Body of pancreas (tissue), 4 donors: ENCODE data around the gene GARRE1.

Experiments used
- CTCF ChIP-seq, 7 experiments: fragments of 450-650 bp in 4 of 7; fragments of 200-600 bp in 3 of 7; sonication (generic) in 3 of 7; IDR thresholded peaks; one replicate each; pipeline ENCODE4 v1.5.1; 2016 to 2019; ENCODE audit warnings: antibody characterized with exemption in 7 of 7
- POLR2A ChIP-seq, 3 donors: fragments of 450-650 bp; IDR thresholded peaks; one replicate each; pipeline ENCODE4 v1.6.1; 2016; ENCODE audit warnings: antibody characterized with exemption in 3 of 3, mild to moderate bottlenecking in 2 of 3

GRCh38 chr19:34230820-34231219 is 23.5 kb upstream of the GARRE1 start:
- TF ChIP-seq CTCF (IDR thresholded peaks at IDR 0.05) = no peak
- TF ChIP-seq POLR2A (IDR thresholded peaks at IDR 0.05) = no peak
